ENCODE measurements around the gene KXD1. TPM values are rescaled to one million over a fixed set of nuclear protein-coding genes. Genes with fewer than 3 reads are reported as not detected.

The KXD1 gene
- total and polyA plus RNA-seq, 10 of the 15 experiments (the other 5 are each of a cell fraction or from before 2014, with no cell fraction given) = 27.5 to 209 (median 129) TPM

DNA sequence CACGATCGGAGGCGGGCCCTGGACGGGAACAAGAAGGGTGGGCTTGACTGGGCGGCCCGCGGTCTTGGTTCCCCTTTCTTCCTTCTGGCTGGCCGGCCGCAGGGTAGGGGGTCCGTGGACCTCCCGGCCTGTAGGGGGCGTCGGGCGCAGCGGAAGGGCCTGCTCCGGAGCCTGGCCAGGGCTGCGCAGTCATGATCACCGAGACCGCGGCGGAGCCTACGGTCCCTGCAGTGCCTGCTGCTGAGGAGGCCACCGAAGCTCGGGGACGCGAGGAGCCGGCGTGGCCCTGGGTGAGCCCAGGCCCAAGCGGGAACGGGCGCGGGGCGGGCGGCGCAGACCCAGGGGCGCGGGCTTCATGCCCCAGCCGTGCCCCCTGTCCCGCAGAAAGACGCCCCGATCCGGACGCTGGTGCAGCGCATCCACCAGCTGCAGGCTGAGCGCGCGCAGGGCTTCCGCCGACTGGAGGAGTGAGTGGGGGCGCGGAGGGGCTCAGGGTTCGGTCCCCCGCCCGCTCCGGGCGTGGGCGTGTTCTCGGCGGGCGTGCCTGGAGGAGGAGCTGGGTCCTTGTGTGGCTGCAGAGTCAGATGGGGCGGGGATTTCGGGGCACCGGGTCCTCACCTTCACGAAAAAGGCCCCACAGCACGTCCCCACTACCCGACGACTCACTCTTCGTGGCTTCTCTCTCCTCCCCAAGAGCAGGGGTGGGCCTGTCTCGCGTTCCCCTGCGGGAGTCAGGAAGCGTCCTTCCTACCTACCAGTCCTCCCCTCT, 31.1 kb downstream of the KXD1 start, which contains the start of gene REX1BD (continued):
- TF ChIP-seq, protein P1, sequence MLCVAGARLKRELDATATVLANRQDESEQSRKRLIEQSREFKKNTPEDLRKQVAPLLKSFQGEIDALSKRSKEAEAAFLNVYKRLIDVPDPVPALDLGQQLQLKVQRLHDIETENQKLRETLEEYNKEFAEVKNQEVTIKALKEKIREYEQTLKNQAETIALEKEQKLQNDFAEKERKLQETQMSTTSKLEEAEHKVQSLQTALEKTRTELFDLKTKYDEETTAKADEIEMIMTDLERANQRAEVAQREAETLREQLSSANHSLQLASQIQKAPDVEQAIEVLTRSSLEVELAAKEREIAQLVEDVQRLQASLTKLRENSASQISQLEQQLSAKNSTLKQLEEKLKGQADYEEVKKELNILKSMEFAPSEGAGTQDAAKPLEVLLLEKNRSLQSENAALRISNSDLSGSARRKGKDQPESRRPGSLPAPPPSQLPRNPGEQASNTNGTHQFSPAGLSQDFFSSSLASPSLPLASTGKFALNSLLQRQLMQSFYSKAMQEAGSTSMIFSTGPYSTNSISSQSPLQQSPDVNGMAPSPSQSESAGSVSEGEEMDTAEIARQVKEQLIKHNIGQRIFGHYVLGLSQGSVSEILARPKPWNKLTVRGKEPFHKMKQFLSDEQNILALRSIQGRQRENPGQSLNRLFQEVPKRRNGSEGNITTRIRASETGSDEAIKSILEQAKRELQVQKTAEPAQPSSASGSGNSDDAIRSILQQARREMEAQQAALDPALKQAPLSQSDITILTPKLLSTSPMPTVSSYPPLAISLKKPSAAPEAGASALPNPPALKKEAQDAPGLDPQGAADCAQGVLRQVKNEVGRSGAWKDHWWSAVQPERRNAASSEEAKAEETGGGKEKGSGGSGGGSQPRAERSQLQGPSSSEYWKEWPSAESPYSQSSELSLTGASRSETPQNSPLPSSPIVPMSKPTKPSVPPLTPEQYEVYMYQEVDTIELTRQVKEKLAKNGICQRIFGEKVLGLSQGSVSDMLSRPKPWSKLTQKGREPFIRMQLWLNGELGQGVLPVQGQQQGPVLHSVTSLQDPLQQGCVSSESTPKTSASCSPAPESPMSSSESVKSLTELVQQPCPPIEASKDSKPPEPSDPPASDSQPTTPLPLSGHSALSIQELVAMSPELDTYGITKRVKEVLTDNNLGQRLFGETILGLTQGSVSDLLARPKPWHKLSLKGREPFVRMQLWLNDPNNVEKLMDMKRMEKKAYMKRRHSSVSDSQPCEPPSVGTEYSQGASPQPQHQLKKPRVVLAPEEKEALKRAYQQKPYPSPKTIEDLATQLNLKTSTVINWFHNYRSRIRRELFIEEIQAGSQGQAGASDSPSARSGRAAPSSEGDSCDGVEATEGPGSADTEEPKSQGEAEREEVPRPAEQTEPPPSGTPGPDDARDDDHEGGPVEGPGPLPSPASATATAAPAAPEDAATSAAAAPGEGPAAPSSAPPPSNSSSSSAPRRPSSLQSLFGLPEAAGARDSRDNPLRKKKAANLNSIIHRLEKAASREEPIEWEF (IDR thresholded peaks at IDR 0.05; ENCODE audit: insufficient replicate concordance, low read depth, low read length) = no peak
- TF ChIP-seq MTA2 (IDR thresholded peaks at IDR 0.05; ENCODE audit: low read depth) (peak; percentile 25; the same call in 1 of the 2 replicates), LARP7 (IDR thresholded peaks at IDR 0.05) (peak; percentile 92; the same call in 1 of the 2 replicates), MYB (IDR thresholded peaks at IDR 0.05; ENCODE audit: borderline replicate concordance, low read depth, low read length) (no peak), CBX5 (IDR thresholded peaks at IDR 0.05; ENCODE audit: low read depth) (no peak), RB1 (IDR thresholded peaks at IDR 0.05; ENCODE audit: borderline replicate concordance) (peak; percentile 47), NFYB (IDR thresholded peaks at IDR 0.05; ENCODE audit: insufficient read depth, low read depth, low read length) (no peak), SRF (IDR thresholded peaks at IDR 0.05; ENCODE audit: low read depth in 2 of 2, low read length in 2 of 2) (no peak), IKZF1 (conservative IDR thresholded peaks at IDR 0.05) (peak; percentile 88), BHLHE40 (IDR thresholded peaks at IDR 0.05; ENCODE audit: borderline replicate concordance in 1 of 2, low read depth in 2 of 2, low read length in 1 of 2) (peak; percentile 17 to 48; a peak in 2 of 4 replicates), CBX3 (IDR thresholded peaks at IDR 0.05; ENCODE audit: borderline replicate concordance, low read depth) (no peak), RCOR1 (conservative IDR thresholded peaks at IDR 0.05; ENCODE audit: low read depth, low read length) (no peak), HDGF (IDR thresholded peaks at IDR 0.05) (peak; percentile 67), RFX5 (IDR thresholded peaks at IDR 0.05; ENCODE audit: low read depth, low read length) (no peak; the same call in 1 of the 2 replicates), ZZZ3 (IDR thresholded peaks at IDR 0.05; ENCODE audit: control insufficient read depth, insufficient read length, low read depth) (no peak), IRF4 (IDR thresholded peaks at IDR 0.05; ENCODE audit: low read depth, low read length) (no peak), NFYA (IDR thresholded peaks at IDR 0.05; ENCODE audit: borderline replicate concordance, low read depth, low read length) (no peak)
- TF ChIP-seq, protein P2, sequence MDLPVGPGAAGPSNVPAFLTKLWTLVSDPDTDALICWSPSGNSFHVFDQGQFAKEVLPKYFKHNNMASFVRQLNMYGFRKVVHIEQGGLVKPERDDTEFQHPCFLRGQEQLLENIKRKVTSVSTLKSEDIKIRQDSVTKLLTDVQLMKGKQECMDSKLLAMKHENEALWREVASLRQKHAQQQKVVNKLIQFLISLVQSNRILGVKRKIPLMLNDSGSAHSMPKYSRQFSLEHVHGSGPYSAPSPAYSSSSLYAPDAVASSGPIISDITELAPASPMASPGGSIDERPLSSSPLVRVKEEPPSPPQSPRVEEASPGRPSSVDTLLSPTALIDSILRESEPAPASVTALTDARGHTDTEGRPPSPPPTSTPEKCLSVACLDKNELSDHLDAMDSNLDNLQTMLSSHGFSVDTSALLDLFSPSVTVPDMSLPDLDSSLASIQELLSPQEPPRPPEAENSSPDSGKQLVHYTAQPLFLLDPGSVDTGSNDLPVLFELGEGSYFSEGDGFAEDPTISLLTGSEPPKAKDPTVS (IDR thresholded peaks at IDR 0.05; ENCODE audit: low read depth, low read length) = no peak
- TF ChIP-seq, protein P3, sequence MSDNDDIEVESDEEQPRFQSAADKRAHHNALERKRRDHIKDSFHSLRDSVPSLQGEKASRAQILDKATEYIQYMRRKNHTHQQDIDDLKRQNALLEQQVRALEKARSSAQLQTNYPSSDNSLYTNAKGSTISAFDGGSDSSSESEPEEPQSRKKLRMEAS (IDR thresholded peaks at IDR 0.05; ENCODE audit: low read depth, low read length) = no peak
- TF ChIP-seq, protein P4, sequence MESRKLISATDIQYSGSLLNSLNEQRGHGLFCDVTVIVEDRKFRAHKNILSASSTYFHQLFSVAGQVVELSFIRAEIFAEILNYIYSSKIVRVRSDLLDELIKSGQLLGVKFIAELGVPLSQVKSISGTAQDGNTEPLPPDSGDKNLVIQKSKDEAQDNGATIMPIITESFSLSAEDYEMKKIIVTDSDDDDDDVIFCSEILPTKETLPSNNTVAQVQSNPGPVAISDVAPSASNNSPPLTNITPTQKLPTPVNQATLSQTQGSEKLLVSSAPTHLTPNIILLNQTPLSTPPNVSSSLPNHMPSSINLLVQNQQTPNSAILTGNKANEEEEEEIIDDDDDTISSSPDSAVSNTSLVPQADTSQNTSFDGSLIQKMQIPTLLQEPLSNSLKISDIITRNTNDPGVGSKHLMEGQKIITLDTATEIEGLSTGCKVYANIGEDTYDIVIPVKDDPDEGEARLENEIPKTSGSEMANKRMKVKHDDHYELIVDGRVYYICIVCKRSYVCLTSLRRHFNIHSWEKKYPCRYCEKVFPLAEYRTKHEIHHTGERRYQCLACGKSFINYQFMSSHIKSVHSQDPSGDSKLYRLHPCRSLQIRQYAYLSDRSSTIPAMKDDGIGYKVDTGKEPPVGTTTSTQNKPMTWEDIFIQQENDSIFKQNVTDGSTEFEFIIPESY (IDR thresholded peaks at IDR 0.05) = no peak
